DND-41 (cell line): ENCODE data around the gene MSANTD1.
A peak's percentile ranks its signal among the peaks of the same experiment; 100 is the strongest.

Experiments used
- ATAC-seq: fragments of 200-7000 bp; cut with Tn5 transposase; 3 replicates; pipeline ENCODE4 v1.9.1; 2021; ENCODE audit warnings: low read depth; ENCODE audit not compliant: insufficient read depth
- DNase-seq: peaks from one replicate; pipeline ENCODE4 v3.0.0-alpha.2; 2020
- H2AFZ ChIP-seq: 2 replicates; pipeline ENCODE4 v1.6.0; 2012; ENCODE audit warnings: low read depth, low read length
- H3K27ac ChIP-seq: 2 replicates; pipeline ENCODE4 v1.5.1; 2012; ENCODE audit warnings: low read length, inconsistent platforms
- H3K27me3 ChIP-seq: fragments of 200-600 bp; sonication (generic); 2 replicates; pipeline ENCODE4 v1.6.0; 2012; ENCODE audit warnings: low read length, mild to moderate bottlenecking, inconsistent platforms; ENCODE audit not compliant: insufficient read depth, poor library complexity
- H3K36me3 ChIP-seq: 2 replicates; pipeline ENCODE4 v1.5.1; 2012; ENCODE audit warnings: low read length, inconsistent platforms; ENCODE audit not compliant: insufficient read depth
- H3K4me1 ChIP-seq: 2 replicates; pipeline ENCODE4 v1.5.1; 2012; ENCODE audit warnings: mild to moderate bottlenecking, low read length; ENCODE audit not compliant: insufficient read depth
- H3K4me2 ChIP-seq: 2 replicates; pipeline ENCODE4 v1.6.0; 2012; ENCODE audit warnings: mild to moderate bottlenecking, moderate library complexity, low read length, inconsistent platforms; ENCODE audit not compliant: insufficient read depth
- H3K4me3 ChIP-seq, 2 experiments: fragments of 200-600 bp in 1 of 2; shearing (Covaris generic) in 1 of 2; 2 replicates each; pipeline ENCODE4 v1.5.1; 2012 to 2016; ENCODE audit warnings: inconsistent platforms in 2 of 2, low read length in 2 of 2, mild to moderate bottlenecking in 2 of 2, low read depth in 1 of 2, moderate library complexity in 1 of 2
- H3K79me2 ChIP-seq: 2 replicates; pipeline ENCODE4 v1.6.0; 2012; ENCODE audit warnings: low read length, inconsistent platforms; ENCODE audit not compliant: insufficient read depth
- H3K9ac ChIP-seq: 2 replicates; pipeline ENCODE4 v1.6.0; 2012; ENCODE audit warnings: low read depth, mild to moderate bottlenecking, inconsistent platforms, low read length, moderate library complexity
- H3K9me3 ChIP-seq: 2 replicates; pipeline ENCODE4 v1.5.1; 2012; ENCODE audit warnings: low read length, moderate library complexity, mild to moderate bottlenecking, inconsistent platforms; ENCODE audit not compliant: insufficient read depth, severe bottlenecking
- H4K20me1 ChIP-seq: 2 replicates; pipeline ENCODE4 v1.6.0; 2012; ENCODE audit warnings: low read length; ENCODE audit not compliant: insufficient read depth
- EZH2 ChIP-seq: IDR thresholded peaks from 3 replicates; pipeline ENCODE4 v1.6.1; 2012; ENCODE audit warnings: borderline replicate concordance, low read depth, mild to moderate bottlenecking, moderate library complexity, low read length, inconsistent platforms; ENCODE audit not compliant: severe bottlenecking
- TF ChIP-seq, protein P1 (sequence below): IDR thresholded peaks from 2 replicates; pipeline ENCODE4 v1.5.1; 2012; ENCODE audit warnings: borderline replicate concordance, low read length, moderate library complexity, mild to moderate bottlenecking; ENCODE audit not compliant: poor library complexity, severe bottlenecking; ENCODE audit errors: extremely low read depth

The MSANTD1 gene

GRCh38 chr4:3217771-3218170 lies 31.2 kb upstream of the MSANTD1 start:
- Histone ChIP-seq H3K4me1 (no peaks in the 10 kb centered on the region), H3K4me2 (no peak overlapping the region), H4K20me1 (no peaks in the 10 kb centered on the region), H3K36me3 (peaks cover 83% of the 10 kb centered on the region), H3K4me3 (no peak overlapping the region), H2AFZ (no peak overlapping the region), H3K79me2 (no peaks in the 10 kb centered on the region), H3K27me3 (no peaks in the 10 kb centered on the region), H3K9me3 (no peaks in the 10 kb centered on the region), H3K9ac (no peak overlapping the region), H3K27ac (no peak overlapping the region)
- DNase-seq (no peak), ATAC-seq (no peak)
- TF ChIP-seq, protein P1, sequence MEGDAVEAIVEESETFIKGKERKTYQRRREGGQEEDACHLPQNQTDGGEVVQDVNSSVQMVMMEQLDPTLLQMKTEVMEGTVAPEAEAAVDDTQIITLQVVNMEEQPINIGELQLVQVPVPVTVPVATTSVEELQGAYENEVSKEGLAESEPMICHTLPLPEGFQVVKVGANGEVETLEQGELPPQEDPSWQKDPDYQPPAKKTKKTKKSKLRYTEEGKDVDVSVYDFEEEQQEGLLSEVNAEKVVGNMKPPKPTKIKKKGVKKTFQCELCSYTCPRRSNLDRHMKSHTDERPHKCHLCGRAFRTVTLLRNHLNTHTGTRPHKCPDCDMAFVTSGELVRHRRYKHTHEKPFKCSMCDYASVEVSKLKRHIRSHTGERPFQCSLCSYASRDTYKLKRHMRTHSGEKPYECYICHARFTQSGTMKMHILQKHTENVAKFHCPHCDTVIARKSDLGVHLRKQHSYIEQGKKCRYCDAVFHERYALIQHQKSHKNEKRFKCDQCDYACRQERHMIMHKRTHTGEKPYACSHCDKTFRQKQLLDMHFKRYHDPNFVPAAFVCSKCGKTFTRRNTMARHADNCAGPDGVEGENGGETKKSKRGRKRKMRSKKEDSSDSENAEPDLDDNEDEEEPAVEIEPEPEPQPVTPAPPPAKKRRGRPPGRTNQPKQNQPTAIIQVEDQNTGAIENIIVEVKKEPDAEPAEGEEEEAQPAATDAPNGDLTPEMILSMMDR = no peak
- no peak for TF ChIP-seq EZH2

GRCh38 chr4:3218824-3219760 lies 29.9 kb upstream of the MSANTD1 start:
- Histone ChIP-seq H3K4me3 (no peak overlapping the region), H3K9me3 (no peaks in the 10 kb centered on the region), H3K4me2 (no peak overlapping the region), H3K36me3 (peaks cover 83% of the 10 kb centered on the region), H3K4me1 (no peaks in the 10 kb centered on the region), H3K27me3 (no peaks in the 10 kb centered on the region), H3K79me2 (no peaks in the 10 kb centered on the region), H3K27ac (no peak overlapping the region), H2AFZ (no peak overlapping the region), H3K9ac (no peak overlapping the region), H4K20me1 (peaks cover 4% of the 10 kb centered on the region; the same call in 1 of the 2 replicates)
- DNase-seq = no peak
- TF ChIP-seq EZH2 = no peak
- TF ChIP-seq, protein P1 = no peak
- 0 out of 3 replicates have a peak, but pooled peaks have one; percentile 9 for ATAC-seq

DNA sequence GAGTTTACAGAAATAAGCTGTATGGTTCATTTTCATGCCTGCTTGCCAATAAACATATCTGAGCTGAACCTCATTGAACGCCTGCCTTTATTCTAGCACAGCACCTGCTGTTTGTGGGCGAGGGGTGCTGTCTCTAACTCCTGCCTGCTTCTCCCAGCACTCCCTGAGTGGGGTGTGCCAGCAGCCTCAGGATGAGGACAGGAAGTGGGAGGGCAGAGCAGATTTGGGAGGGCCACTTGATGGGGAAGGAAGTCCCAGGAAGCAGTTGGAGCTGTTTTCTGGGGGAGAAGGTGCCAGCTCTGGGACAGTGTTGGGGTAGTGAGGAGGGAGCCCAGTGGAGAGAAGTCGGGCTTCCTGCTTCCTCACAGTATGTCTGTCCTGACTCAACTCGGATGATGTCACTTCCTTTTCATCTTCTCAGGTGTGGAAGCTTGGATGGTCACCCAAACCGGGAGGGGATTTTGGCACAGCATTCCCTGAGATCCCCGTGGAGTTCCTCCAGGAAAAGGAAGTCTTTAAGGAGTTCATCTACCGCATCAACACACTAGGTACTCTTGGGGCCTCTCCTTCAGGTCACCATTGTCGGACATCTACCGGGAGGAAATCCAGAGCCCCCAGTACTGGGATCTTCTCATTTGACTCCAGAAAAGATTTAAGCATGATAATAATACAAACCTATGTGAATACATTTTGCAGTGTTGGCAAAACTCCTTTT lies 29.0 kb upstream of the MSANTD1 start:
- H3K79me2 ChIP-seq = no peaks in the 10 kb centered on the region
- H3K27ac ChIP-seq = no peak overlapping the region
- TF ChIP-seq EZH2 = no peak
- TF ChIP-seq, protein P1 = no peak
- H3K9ac ChIP-seq = no peak overlapping the region
- 0 out of 3 replicates have a peak, but pooled peaks have one; percentile 19 for ATAC-seq
- H3K27me3 ChIP-seq = no peaks in the 10 kb centered on the region
- H3K9me3 ChIP-seq = no peaks in the 10 kb centered on the region
- H4K20me1 ChIP-seq = peaks cover 4% of the 10 kb centered on the region; the same call in 1 of the 2 replicates
- H3K36me3 ChIP-seq = peaks cover 84% of the 10 kb centered on the region
- H2AFZ ChIP-seq = no peak overlapping the region
- H3K4me3 ChIP-seq = no peak overlapping the region
- H3K4me2 ChIP-seq = no peak overlapping the region
- no peak for DNase-seq
- H3K4me1 ChIP-seq = no peaks in the 10 kb centered on the region
